ENCODE results near the gene HAUS3. TPM values are rescaled to one million over a fixed set of nuclear protein-coding genes. Genes with fewer than 3 reads are reported as not detected.

Gene HAUS3
- total and polyA plus RNA-seq, 2 of the 13 experiments (the other 11 are each of a cell fraction or from before 2014, with no cell fraction given), result 3.9 to 12.6 TPM

- Histone ChIP-seq H4K20me1 (ENCODE audit: insufficient read depth, low read length) (no peaks in the 10 kb centered on the region), H3K79me2 (ENCODE audit: insufficient read depth, low read length) (no peaks in the 10 kb centered on the region), H3K27ac (ENCODE audit: extremely low read length, insufficient read depth, low read length) (no peak overlapping the region), H3K36me3 (replicated peaks in 1 of 2; ENCODE audit: control insufficient read depth in 1 of 2, insufficient read depth in 2 of 2, low read length in 2 of 2) (no peaks in the 10 kb centered on the region), H3K9ac (ENCODE audit: insufficient read depth, low read depth, low read length) (no peak overlapping the region), H3K4me2 (ENCODE audit: low read depth, low read length) (no peak overlapping the region), H3K27me3 (ENCODE audit: control insufficient read depth in 1 of 2, insufficient read depth in 2 of 2, low read length in 2 of 2) (peaks cover 4 to 50% of the 10 kb centered on the region in 2 experiments; a peak in 4 of 5 replicates), H2AFZ (ENCODE audit: low read length) (no peak overlapping the region), H3K9me3 (ENCODE audit: low read length) (no peaks in the 10 kb centered on the region), H3K4me1 (ENCODE audit: insufficient read depth, low read length) (no peaks in the 10 kb centered on the region), H3K4me3 (replicated peaks in 1 of 3; ENCODE audit: insufficient read depth in 1 of 3, low read depth in 2 of 3, low read length in 3 of 3) (no peak overlapping the region)
- ChIA-PET POLR2A (no interaction called here), CTCF (ENCODE audit: low intra/inter-chr PET ratio, low total read pairs) (no interaction called here)
- no peak for FAIRE-seq
- no peak for ATAC-seq
- TF ChIP-seq ZNF878 (CRISPR knock-in tag; IDR thresholded peaks at IDR 0.05), result no peak
- TF ChIP-seq NFE2 (CRISPR knock-in tag; IDR thresholded peaks at IDR 0.05), result no peak
- TF ChIP-seq, protein P1, sequence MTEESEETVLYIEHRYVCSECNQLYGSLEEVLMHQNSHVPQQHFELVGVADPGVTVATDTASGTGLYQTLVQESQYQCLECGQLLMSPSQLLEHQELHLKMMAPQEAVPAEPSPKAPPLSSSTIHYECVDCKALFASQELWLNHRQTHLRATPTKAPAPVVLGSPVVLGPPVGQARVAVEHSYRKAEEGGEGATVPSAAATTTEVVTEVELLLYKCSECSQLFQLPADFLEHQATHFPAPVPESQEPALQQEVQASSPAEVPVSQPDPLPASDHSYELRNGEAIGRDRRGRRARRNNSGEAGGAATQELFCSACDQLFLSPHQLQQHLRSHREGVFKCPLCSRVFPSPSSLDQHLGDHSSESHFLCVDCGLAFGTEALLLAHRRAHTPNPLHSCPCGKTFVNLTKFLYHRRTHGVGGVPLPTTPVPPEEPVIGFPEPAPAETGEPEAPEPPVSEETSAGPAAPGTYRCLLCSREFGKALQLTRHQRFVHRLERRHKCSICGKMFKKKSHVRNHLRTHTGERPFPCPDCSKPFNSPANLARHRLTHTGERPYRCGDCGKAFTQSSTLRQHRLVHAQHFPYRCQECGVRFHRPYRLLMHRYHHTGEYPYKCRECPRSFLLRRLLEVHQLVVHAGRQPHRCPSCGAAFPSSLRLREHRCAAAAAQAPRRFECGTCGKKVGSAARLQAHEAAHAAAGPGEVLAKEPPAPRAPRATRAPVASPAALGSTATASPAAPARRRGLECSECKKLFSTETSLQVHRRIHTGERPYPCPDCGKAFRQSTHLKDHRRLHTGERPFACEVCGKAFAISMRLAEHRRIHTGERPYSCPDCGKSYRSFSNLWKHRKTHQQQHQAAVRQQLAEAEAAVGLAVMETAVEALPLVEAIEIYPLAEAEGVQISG (CRISPR knock-in tag; IDR thresholded peaks at IDR 0.05), result no peak
- TF ChIP-seq ZSCAN21 (CRISPR knock-in tag; IDR thresholded peaks at IDR 0.05; ENCODE audit: borderline replicate concordance), result no peak
- no peak for TF ChIP-seq KMT2A (CRISPR knock-in tag; IDR thresholded peaks at IDR 0.05)
- no peak for TF ChIP-seq KLF16 (CRISPR knock-in tag; IDR thresholded peaks at IDR 0.05)
- TF ChIP-seq CENPBD1 (CRISPR knock-in tag; IDR thresholded peaks at IDR 0.05; ENCODE audit: borderline replicate concordance, low read depth), result no peak
- TF ChIP-seq, protein P2, sequence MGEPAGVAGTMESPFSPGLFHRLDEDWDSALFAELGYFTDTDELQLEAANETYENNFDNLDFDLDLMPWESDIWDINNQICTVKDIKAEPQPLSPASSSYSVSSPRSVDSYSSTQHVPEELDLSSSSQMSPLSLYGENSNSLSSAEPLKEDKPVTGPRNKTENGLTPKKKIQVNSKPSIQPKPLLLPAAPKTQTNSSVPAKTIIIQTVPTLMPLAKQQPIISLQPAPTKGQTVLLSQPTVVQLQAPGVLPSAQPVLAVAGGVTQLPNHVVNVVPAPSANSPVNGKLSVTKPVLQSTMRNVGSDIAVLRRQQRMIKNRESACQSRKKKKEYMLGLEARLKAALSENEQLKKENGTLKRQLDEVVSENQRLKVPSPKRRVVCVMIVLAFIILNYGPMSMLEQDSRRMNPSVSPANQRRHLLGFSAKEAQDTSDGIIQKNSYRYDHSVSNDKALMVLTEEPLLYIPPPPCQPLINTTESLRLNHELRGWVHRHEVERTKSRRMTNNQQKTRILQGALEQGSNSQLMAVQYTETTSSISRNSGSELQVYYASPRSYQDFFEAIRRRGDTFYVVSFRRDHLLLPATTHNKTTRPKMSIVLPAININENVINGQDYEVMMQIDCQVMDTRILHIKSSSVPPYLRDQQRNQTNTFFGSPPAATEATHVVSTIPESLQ (CRISPR knock-in tag; conservative IDR thresholded peaks at IDR 0.05), result no peak
- no peak for DNase-seq (ENCODE audit: low spot score)
- BruUV-seq (replicated peaks), result no TSS peak
- intact Hi-C loops (cut with micrococcal nuclease; ENCODE audit: unreplicated experiment) (no loop called here), in situ Hi-C loops (cut with HindIII; ENCODE audit: extremely low pct_ligation_motif_present, low pct_unique_long_range_greater_than_20kb) (no loop called here)
- WGBS (ENCODE audit: low lambda C conversion rate), result 22% methylated on average over 4 of the region's 19 CpGs
Observed at GRCh38 chr4:2286904-2287593, 45.1 kb upstream of the HAUS3 start.

Measured in HepG2 (cell line).